IPS-NIHi7 (cell line): Measurements from ENCODE around the gene POU2F2.

ENCODE experiments used
- DNase-seq: peaks from one replicate; pipeline ENCODE4 v3.0.0; 2012; ENCODE audit warnings: mixed read lengths; ENCODE audit errors: extremely low spot score

The POU2F2 gene

DNA sequence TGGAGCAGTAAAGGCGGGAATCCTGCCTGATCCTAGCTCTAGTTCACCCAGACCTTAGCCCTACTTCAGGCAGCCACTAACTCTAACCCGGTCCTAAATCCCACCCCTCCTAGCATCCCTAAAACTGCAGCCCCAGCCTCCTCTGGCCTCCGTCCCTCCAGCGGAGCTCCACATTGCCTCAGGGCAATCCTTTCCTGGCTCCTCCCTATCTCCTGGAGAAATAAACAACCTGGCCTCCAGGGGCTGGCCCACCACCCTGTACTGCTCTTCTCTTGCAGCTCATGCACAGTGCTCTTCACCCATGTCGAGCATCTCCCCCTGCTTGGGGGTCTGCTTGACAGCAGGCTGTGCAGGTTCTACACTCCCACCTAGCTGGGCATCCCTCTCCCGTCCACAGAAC, 6.7 kb downstream of the POU2F2 start:
- DNase-seq: no peak

DNA sequence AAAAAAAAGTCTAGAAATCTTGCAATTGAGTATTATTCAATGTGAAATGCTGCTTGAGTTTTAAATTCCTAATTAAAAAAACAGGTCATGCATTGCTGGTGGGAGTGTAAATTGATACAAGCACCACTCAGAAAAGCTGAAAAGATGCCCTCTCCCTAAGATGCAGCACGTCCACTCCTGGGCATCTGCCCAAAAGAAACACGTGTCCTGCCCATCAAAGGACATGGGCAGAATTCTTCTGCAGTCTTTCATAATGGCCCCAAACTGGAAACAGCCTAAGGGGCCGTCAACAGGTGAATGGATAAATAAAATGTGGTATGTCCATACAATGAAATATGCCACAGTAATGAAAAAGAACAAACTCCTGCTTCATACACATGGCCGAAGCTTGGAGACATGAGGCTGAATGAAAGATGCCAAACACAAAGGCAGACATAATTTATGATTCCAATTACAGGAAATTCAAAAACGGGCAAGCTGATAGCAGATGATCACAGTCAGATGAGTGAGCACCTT, 7.8 kb downstream of the POU2F2 start:
- DNase-seq: no peak

DNA sequence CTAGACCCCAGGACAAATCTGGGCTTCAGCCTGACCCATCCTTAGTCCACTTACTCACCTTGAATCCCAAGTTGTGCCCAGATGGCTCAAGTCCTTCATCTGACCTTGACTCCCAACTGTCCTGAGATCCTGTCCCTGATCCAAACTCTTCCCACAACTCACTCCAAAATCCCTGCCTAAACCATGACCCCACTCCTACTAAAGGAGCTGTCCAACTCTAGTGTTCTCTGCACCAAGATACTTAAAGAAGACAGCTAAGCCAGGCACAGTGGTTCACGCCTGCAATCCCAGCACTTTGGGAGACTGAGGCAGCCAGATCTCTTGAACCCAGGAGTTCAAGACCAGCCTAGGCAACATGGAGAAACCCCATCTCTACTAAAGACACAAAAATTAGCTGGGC, 8.5 kb downstream of the POU2F2 start:
- DNase-seq: no peak

DNA sequence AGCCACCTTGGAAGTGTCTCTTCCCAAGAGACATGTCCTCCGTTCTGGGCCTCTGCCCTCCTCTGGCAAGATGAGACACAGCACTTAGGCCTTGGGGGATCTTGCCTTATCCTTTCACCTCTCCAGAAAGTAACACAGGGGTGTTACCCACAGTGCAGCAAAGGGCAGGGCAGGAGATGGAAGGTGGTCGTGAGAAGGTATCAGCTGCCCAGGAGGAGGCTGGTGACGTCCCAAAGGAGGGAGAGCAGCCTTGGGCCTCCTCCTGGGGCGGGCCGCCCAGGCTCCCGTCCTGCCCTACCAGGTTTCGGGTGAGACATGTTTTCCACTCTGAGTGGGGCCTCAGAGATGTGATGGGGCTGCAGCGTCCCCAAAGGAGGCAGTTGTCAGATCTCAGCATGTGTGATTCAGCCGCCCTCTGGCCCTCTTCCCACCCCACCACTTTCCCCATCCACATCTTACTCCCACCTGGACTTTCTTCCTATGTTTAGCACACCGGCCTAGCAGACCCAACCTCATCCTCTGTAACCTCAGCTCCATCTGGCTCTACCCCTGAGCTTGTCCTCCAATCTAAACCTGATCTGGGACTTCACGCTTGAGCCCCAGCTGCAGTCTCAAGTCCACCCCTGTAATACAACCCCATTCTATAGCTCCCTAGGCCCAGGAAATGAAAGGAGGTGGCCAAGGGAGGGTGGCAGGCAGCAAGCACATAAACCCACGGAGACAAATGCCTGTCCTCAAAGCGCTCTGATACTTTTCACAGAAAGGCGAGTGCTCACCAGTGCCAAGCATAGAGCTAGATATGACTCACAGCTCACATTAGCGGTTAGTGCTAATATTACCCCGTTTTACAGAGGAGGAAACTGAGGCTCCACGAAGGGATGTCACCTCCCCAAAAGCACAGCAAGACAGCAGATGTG, 9.3 kb downstream of the POU2F2 start:
- no peak for DNase-seq

DNA sequence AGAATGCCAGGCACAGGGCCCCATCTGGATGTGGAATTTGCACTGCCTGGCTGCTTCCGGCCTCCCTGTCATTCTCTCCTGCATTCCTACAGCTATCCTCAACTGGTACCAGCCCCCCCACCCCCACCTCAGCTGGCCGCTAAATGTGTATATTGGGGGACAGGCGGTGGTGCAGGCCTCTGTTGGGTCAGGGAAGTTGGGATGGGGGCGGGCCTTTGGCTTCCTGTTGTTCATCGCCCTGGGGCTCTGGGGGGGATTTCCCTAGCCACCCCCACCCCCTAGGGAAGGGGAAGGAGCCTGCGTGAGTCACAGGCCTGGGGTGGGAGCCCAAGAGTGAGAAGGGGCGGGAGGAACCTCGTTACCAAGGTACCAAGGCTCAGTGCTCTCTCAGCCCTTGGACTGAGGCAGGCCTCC, 10.6 kb downstream of the POU2F2 start:
- peak; percentile 52 for DNase-seq

DNA sequence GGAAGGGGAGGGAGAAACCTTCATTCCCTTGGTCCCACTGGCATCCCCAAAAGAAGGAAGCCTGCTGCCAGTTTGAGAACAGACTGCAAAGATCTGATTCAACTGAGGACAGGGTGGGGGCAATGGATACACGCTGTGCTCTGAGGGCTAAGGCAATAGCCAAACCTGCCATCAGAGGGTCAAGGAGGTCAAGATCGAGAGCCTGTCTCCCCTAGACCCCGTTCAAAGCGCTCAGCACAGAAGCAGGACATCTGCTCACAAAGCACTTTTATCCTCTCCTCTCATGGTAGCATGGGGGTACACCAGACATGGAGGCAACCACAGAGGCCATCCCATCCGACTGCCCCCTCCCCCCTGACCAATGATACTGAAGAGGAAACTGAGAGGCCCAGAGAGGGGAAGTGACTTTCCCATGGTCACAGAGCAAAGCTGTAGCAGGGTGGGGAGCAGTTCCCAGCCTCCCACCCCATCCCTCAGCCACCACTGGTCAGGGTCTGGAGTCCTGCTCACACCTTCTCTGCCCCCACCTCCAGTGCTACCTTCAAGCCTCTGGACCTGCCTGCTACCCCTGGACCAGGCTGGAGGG, 11.1 kb downstream of the POU2F2 start:
- no peak for DNase-seq

DNA sequence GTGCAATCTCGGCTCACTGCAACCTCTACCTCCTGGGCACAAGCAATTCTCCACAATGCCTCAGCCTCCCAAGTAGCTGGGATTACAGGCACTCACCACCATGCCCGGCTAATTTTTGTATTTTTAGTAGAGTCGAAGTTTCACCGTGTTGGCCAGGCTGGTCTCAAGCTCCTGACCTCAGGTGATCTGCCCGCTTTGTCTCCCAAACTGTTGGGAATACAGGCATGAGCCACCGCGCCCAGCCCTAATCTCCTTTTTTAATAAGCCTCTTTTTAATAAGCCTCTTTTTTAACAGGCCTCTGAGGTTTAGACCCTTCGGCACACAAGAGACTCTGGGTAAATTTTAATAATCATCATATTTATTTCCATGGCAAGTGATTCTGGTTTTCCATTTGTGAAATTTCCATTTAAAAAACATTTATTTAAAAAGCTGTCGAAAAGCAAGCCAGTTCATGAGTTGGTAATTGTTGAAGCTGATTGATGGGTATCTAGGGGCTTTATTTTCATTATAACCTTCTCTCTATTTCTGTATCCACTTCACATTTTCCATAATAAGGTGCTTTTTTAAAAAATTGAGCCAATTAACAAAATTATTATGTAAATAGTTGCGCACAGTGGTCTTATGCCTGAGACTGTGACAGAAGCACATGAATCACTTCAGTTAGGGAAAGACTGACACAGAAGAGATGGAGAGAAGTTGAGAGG, 11.8 kb downstream of the POU2F2 start:
- DNase-seq: no peak

DNA sequence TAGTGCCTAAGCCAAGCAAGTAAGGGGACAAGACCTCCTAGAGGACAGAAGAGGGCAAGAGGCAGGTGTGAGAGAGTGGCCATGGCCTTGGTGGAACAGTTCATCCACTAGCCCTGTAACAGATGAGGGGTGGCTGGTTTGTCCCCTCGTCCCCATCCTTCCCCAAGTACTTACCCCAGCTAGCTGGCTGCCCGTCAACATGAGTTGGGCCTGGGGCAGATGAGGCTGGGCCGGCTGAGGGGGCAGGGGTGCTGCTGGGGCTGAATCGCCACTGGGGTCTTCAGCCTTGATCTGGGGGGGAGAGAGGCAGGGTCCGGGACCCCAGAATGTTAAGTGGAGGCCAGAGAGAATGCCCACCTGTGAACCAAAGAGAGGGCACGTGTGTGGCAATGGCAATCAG, 15.2 kb downstream of the POU2F2 start:
- no peak for DNase-seq

DNA sequence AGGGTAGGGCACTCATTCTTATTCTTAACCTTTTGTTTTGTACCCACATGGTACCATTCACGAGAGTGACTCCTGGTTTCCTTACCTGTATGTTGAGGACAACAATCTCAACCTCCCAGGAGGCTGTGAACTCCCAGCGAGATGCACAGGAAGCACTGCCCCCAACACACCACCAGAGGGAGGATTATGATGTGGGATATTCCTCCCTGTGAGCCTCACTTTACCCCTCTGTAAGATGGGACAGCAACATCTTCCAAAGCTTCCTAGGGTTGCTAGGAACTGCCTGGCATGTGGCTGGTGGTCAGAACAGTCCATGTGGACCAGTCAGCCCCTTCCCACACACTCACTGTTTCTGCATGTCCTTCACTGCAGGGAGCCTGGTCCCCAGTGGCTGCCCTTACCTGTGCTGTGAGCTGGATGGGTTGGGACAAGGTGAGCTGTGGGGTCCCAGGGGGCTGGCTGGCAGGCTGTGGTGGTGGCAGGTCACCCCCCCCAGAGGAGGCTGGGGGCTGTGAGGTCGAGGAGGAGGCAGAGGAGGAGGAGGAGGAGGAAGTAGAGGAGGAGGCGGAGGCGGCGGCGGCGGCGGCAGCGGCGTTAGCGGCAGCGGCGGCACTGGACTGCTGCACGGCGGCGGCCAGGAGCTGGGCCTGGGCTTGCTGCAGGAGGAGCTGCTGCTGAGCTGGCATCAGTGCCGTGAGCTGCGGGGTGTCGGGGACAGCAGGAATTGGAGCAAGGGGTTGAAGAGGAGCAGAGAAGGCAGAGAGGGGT, 15.8 kb downstream of the POU2F2 start:
- no peak for DNase-seq

DNA sequence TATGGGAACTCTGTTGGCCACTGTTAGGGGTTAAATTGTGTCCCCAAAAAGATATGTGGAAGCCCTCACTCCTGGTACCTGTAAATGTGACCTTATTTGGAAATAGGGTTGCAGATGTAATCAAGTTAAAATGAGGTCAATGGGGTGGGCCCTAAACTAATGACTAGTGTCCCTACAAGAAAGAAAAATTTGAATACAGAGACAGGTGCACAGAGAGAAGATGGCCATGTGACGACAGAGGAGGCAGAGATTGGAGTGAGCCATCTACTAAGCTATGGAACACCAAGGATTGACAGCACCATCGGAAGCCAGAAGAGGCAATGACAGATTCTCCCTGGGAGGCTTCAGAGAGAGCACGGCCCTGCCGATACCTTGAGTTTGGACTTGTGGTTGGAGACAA, 16.5 kb downstream of the POU2F2 start:
- DNase-seq: no peak

DNA sequence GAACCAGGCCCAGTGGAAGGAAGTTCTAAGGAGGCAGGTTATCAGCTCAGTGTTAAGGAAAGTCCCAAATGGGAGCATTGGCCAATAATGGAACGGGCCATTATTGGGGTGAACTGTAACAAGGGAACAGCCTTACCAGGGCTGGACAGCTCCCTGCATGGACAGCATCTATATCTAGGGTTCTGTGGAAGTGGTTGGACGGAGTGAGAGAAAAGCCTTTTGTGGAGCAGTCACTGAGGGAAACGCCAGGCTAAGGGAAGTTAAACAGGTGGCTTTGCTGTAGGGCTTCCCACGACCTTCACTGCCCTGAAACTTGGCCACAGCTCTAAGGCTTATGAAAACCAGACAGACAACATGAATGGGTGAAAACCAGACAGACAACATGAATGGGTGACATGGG, 17.0 kb downstream of the POU2F2 start:
- no peak for DNase-seq

DNA sequence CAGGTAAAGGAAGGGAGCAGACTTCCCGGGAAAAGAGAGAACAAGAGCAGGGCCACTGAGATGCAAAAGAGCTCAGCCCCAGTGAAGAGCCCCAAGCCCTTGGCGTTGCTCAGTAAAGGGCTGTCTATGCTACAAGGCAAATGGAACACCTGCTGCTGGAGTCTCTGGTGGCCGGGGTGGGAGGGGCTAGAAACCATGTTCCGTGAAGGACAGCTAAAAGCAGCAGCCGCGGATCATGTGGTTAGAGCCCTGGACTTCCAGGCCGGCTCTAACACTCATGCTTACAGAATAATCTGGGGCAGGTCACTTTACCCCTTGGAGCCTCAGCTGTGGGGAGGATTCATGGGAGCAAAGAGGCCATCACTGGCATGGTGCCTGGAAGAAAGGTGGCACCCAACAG, 17.8 kb downstream of the POU2F2 start:
- no peak for DNase-seq

DNA sequence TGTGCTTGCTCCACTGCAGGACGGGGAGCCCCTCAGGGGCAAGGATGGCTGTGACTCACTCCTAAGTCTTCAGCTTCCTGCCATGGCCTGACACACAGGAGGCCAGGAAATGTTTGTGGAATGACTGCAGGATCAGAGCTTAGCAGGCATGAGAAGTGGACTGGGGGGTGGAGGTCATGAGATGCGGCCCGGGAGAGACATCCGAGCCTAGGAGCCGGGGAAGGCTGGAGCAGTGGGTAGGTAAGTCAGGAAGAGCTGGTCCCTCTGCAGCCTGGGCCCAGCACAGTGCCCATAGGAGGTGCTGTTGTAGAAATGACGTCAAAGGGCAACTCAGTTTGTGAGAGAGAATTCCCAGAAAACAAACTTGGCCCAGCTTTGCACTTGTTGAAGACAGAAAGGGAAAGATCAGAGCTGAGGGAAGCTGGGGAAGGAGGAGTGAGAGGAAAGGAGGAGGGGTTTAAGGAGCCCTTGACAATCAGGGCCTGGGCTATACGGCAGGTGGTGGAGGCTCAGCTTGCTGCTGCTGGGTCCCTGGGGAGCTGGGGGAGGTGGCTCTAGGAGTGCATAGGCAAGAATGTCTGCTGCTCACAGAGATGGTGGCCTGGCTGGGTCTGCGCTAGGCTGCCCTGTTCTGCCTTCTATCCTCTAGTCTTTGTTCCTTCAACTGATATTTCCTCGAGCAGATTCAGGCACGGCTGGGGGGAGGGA, 18.5 kb downstream of the POU2F2 start:
- DNase-seq: peak; percentile 56

DNA sequence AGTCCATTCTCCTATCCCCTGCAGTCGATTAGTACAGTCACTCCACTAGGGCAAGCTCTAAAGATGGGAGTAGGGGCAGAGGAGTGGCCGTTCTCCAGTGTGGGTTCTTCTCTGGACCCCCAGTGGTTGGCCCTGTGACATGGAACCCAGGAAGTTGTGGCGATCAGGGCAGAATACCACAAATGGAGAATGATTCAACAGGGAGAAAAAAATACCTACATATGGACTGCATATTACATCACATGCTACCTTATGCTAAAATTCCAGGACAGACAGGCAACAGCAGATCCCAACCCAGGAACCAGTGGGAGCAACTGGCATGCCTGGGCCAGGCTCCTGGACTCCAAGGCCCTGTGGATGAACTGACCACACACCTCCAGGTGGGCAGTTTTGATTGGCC, 20.4 kb downstream of the POU2F2 start:
- DNase-seq: no peak

DNA sequence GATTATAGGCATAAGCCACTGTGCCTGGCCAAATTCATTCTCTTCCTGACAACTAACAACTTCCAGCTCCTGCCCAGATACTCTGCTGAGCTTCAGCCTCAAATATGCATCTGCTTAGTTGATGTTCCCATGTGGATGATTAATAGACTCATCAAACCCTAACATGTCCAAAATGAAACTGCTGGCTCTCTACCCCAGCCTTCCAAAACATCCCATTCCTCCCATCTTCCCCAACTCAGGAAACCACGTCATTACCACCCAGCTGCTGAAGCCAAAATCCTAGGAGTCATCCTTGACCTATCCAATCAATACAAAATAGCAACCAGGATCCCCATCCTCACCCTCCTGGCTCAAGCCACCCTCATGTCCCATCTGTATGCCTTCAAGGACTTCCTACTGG, 20.9 kb downstream of the POU2F2 start:
- no peak for DNase-seq

DNA sequence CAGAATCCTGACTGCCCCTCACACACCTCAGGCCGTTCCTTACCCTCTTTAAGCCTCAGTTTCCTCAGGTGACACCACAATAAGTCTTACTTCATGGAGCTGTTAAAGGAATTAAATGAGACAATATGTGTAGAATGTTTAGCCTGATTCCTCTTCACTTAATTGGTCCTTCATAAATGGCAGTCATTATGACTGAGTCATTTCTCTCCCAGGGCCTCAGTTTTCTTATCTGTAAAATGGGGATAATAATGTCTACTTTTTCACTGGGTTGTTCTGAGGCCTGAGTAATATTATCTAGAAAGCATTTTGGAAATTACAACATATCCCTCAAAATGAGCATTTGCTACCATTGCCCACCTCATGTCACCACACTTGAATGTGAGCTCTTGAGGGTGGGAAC, 21.6 kb downstream of the POU2F2 start:
- DNase-seq: no peak

DNA sequence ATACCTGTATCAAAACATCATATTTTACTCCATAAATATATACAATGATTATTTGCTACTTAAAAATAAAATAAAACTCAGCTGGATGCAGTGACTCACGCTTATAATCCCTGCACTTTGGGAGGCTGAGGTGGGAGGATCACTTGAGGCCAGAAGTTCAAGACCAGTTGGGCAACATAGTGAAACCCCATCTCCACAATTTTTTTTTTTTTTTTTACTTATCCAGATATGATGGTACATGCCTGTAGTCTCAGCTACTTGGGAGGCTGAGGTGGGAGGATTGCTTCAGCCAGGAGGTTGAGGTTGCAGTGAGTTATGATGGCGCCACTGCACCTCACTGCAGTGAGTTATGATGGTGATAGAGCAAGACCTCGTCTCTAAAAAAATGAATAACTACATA, 22.4 kb downstream of the POU2F2 start:
- no peak for DNase-seq

DNA sequence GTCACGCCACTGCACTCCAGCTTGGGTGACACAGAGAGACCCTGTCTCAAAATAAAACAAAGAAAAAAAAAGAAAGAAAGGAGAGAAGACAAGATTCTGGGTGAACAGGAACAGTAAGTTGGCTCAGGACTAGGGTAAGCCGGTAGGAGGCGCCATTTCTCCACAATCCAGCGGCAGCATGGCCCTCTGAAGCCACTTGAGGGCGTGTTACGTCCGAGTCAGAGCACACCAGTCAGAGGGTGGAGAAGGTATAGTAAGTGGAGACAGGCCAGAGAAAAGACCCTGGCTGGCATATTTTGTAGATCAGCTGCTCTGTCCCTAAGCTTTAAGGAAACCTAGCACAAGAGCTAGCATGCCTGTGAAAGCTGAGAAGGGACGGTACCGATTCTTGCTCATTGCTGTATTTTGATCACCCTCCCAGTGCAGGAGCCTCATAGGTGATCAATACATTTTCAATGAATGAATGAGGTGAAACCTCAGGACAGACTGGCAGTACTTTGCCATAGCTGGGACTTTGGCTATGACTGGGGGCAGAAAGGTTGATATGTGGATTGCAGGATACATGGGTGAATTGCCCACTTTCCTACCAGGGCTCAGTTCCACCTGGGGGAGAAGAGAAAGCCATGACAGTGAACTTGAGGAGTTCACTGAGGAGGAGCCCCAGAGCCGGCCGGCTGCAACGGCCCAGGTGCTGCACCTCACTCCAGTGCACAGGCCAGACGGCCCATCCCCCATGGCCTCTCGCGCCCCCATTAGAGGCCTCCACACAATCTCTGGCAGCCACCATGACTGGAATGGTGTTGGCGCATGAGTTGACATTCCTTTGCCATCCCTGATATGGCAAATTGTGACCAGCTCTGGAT, 23.5 kb downstream of the POU2F2 start:
- DNase-seq: peak; percentile 90

DNA sequence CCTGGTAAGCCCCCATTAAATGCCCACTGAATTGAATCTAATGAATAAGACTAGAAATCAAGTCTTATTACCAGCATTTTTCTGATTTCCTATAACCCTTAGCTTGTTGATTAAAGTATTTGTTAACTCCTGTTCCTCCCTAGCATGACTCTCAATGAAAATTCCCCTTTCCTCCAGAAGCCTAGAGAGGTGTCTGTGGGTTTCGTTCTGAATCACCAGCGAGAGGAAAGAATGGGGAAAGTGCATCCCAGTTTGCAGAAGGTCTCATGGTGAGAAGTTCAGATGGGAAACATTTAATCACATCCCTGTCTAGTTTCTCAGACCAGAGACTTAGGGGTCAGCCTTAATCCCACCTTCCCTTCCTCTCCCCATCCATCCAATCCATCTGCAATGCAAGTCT, 26.9 kb downstream of the POU2F2 start:
- no peak for DNase-seq

DNA sequence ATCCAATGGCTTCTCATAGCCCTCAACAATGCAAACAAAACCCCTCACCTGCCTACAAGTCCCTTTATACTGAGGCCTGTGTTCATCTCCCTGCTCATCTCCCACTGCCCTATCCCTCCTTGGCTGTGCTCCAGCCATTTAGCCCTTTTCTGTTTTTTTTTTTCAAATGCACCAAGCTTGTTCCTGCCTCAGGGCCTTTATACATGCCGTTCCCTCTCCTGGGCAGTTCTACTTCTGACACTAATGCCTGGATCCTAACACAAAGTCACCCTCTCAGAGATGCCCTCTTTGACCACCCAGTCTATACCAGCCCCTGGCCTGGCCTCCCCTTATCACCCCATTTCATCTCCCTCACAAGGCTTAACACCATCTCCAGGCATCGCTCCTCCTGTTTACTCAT, 29.4 kb downstream of the POU2F2 start:
- no peak for DNase-seq
